GM13976 (cell line): ENCODE results near the gene NETO1.

Experiments
- DNase-seq: peaks from one replicate; pipeline ENCODE4 v3.0.0; 2012; ENCODE audit warnings: low spot score
- CTCF ChIP-seq: IDR thresholded peaks from 2 replicates; pipeline ENCODE4 v1.5.1; 2012; ENCODE audit warnings: borderline replicate concordance, mild to moderate bottlenecking; ENCODE audit not compliant: insufficient read depth; ENCODE audit errors: extremely low read depth, missing control alignments, control extremely low read depth
- in situ Hi-C: fragments of 300-500 bp; cut with MboI; formaldehyde crosslinking; loops from one replicate; pipeline ENCODE4 v1.12.0; 2022; ENCODE audit warnings: low sequenced_read_pairs, mixed read lengths, inconsistent platforms; ENCODE audit not compliant: unreplicated experiment

Gene NETO1

GRCh38 chr18:72726201-72726600, 141.6 kb downstream of the NETO1 start:
- TF ChIP-seq CTCF: no peak
- in situ Hi-C loops: no loop called here
- DNase-seq: no peak

- no peak for DNase-seq
- in situ Hi-C loops: no loop called here
- no peak for TF ChIP-seq CTCF
These were observed 146.5 kb downstream of the NETO1 start for GRCh38 chr18:72721330-72721729.

DNA sequence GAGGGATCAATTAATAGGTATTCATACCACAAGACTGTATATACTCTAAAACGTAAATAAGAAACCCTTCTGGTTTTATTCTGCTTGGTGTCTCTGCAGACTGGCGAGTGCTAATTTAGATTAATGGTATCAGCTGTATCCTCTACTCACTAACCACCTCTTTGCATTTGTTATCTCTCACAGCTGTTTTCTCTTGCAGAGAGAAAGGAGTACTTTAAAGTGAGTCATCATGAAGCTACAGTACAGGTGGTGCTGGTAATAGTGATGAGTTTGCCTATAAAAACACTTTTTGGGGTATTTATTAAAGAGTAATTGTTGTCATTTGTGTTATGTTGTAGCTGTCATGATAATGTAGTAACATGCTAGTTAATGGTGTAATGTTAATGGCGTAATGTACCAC, 147.7 kb downstream of the NETO1 start:
- in situ Hi-C loops: no loop called here
- no peak for DNase-seq
- TF ChIP-seq CTCF: no peak

- no peak for TF ChIP-seq CTCF
- no peak for DNase-seq
- in situ Hi-C loops: no loop called here
These were observed 163.6 kb downstream of the NETO1 start for GRCh38 chr18:72704202-72704601.

- in situ Hi-C loops: no loop called here
- DNase-seq: peak; percentile 22
- TF ChIP-seq CTCF: peak; percentile 10
These were observed 166.7 kb downstream of the NETO1 start for GRCh38 chr18:72700961-72701710.

DNA sequence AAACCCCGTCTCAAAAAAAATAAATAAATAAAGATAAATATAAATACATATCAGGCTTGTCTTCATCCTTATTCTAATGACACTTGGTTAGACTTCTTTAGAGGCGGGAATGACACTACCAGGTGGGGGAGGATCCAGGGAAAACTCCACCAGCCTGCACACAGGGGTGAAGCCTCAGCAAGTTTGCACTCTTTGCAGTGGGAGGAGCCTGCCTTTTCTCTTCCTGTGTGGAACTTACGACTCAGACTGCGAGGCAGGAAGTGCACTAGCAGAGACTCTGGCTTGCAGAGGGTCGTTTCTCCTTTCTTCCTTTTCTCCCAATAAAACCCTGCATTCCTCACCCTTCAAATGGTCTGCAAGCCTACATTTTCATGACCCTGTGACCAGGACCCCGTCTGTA, 170.1 kb downstream of the NETO1 start:
- TF ChIP-seq CTCF: no peak
- in situ Hi-C loops: no loop called here
- no peak for DNase-seq
